ENCODE measurements around the gene MRPS6. TPM values are rescaled to one million over a fixed set of nuclear protein-coding genes. Genes with fewer than 3 reads are reported as not detected.

The MRPS6 gene
- polyA plus RNA-seq, 1 donor (not counting 4 experiments of a cell fraction or from before 2014, with no cell fraction given) = 41.5 TPM

GRCh38 chr21:34144224-34144623 is 70.8 kb downstream of the MRPS6 start:
- Histone ChIP-seq H3K79me2 (ENCODE audit: control insufficient read depth, insufficient read depth, low read length) (peaks cover 13% of the 10 kb centered on the region), H3K27me3 (ENCODE audit: control insufficient read depth, extremely low read depth, insufficient read depth, low read length) (no peaks in the 10 kb centered on the region), H3K36me3 (ENCODE audit: control insufficient read depth in 2 of 2, extremely low read depth in 1 of 2, insufficient read depth in 2 of 2, low read length in 2 of 2) (peaks cover 9% of the 10 kb centered on the region in 2 experiments), H3K4me2 (ENCODE audit: control insufficient read depth, extremely low read depth, insufficient read depth, low read depth, low read length) (no peak overlapping the region), H3K4me3 (ENCODE audit: control insufficient read depth in 2 of 3, extremely low read depth in 1 of 3, insufficient read depth in 2 of 3, low read depth in 1 of 3, low read length in 3 of 3) (no peak overlapping the region), H2AFZ (ENCODE audit: control insufficient read depth, low read length) (no peak overlapping the region), H4K20me1 (ENCODE audit: control insufficient read depth, extremely low read depth, insufficient read depth, low read length) (no peaks in the 10 kb centered on the region), H3K9ac (ENCODE audit: control insufficient read depth, extremely low read depth, insufficient read depth, low read length) (no peak overlapping the region), H3K27ac (ENCODE audit: control insufficient read depth, insufficient read depth, low read length) (no peak overlapping the region), H3K9me3 (ENCODE audit: control insufficient read depth, low read depth, low read length) (peaks cover 12% of the 10 kb centered on the region), H3K4me1 (ENCODE audit: control insufficient read depth, extremely low read depth, insufficient read depth, low read length) (no peaks in the 10 kb centered on the region), H3K9me1 (ENCODE audit: control insufficient read depth, extremely low read depth, insufficient read depth, low read length) (no peaks in the 10 kb centered on the region)
- dilution Hi-C loops (cut with MboI; ENCODE audit: extremely low pct_ligation_motif_present, low sequenced_read_pairs) = no loop called here
- no peak for TF ChIP-seq EZH2 (IDR thresholded peaks at IDR 0.05; ENCODE audit: low read length)
- DNase-seq (ENCODE audit: low read depth, low spot score) (no peak), FAIRE-seq (no peak)

- no peak for TF ChIP-seq CTCF (optimal IDR thresholded peaks at IDR 0.05 in 1 of 3, IDR thresholded peaks at IDR 0.05 in 1 of 3, conservative IDR thresholded peaks at IDR 0.05 in 1 of 3; ENCODE audit: extremely low read depth in 1 of 3, insufficient read depth in 2 of 3, low read length in 3 of 3)
- no peak for TF ChIP-seq EZH2 (IDR thresholded peaks at IDR 0.05; ENCODE audit: low read length)
- H3K4me2 ChIP-seq (ENCODE audit: control insufficient read depth, extremely low read depth, insufficient read depth, low read depth, low read length) = no peak overlapping the region
- H3K4me1 ChIP-seq (ENCODE audit: control insufficient read depth, extremely low read depth, insufficient read depth, low read length) = no peaks in the 10 kb centered on the region
- no peak overlapping the region for H3K4me3 ChIP-seq (ENCODE audit: control insufficient read depth in 2 of 3, extremely low read depth in 1 of 3, insufficient read depth in 2 of 3, low read depth in 1 of 3, low read length in 3 of 3)
- peaks cover 6% of the 10 kb centered on the region in 2 experiments for H3K36me3 ChIP-seq (ENCODE audit: control insufficient read depth in 2 of 2, extremely low read depth in 1 of 2, insufficient read depth in 2 of 2, low read length in 2 of 2)
- no peak for FAIRE-seq
- dilution Hi-C loops (cut with MboI; ENCODE audit: extremely low pct_ligation_motif_present, low sequenced_read_pairs) = no loop called here
- H3K79me2 ChIP-seq (ENCODE audit: control insufficient read depth, insufficient read depth, low read length) = no peaks in the 10 kb centered on the region
- peaks cover 12% of the 10 kb centered on the region for H3K9me3 ChIP-seq (ENCODE audit: control insufficient read depth, low read depth, low read length)
- H3K27ac ChIP-seq (ENCODE audit: control insufficient read depth, insufficient read depth, low read length) = no peak overlapping the region
- H3K27me3 ChIP-seq (ENCODE audit: control insufficient read depth, extremely low read depth, insufficient read depth, low read length) = no peaks in the 10 kb centered on the region
- H3K9ac ChIP-seq (ENCODE audit: control insufficient read depth, extremely low read depth, insufficient read depth, low read length) = no peak overlapping the region
- H3K9me1 ChIP-seq (ENCODE audit: control insufficient read depth, extremely low read depth, insufficient read depth, low read length) = no peaks in the 10 kb centered on the region
- H4K20me1 ChIP-seq (ENCODE audit: control insufficient read depth, extremely low read depth, insufficient read depth, low read length) = no peaks in the 10 kb centered on the region
- H2AFZ ChIP-seq (ENCODE audit: control insufficient read depth, low read length) = no peak overlapping the region
- no peak for DNase-seq (ENCODE audit: low read depth, low spot score)
Measured at GRCh38 chr21:34147792-34148418, 74.5 kb downstream of the MRPS6 start.

- no peak for FAIRE-seq
- H3K4me2 ChIP-seq (ENCODE audit: control insufficient read depth, extremely low read depth, insufficient read depth, low read depth, low read length) = no peak overlapping the region
- no peak for TF ChIP-seq EZH2 (IDR thresholded peaks at IDR 0.05; ENCODE audit: low read length)
- no peak for TF ChIP-seq CTCF (optimal IDR thresholded peaks at IDR 0.05 in 1 of 3, IDR thresholded peaks at IDR 0.05 in 1 of 3, conservative IDR thresholded peaks at IDR 0.05 in 1 of 3; ENCODE audit: extremely low read depth in 1 of 3, insufficient read depth in 2 of 3, low read length in 3 of 3)
Measured at GRCh38 chr21:34148419-34148804, 75.0 kb downstream of the MRPS6 start.

More at GRCh38 chr21:34148419-34148804, 75.0 kb downstream of the MRPS6 start:
- Histone ChIP-seq H3K27me3 (ENCODE audit: control insufficient read depth, extremely low read depth, insufficient read depth, low read length) (no peaks in the 10 kb centered on the region), H3K4me1 (ENCODE audit: control insufficient read depth, extremely low read depth, insufficient read depth, low read length) (no peaks in the 10 kb centered on the region), H3K9me3 (ENCODE audit: control insufficient read depth, low read depth, low read length) (peaks cover 12% of the 10 kb centered on the region), H4K20me1 (ENCODE audit: control insufficient read depth, extremely low read depth, insufficient read depth, low read length) (no peaks in the 10 kb centered on the region), H3K36me3 (ENCODE audit: control insufficient read depth in 2 of 2, extremely low read depth in 1 of 2, insufficient read depth in 2 of 2, low read length in 2 of 2) (peaks cover 1 to 3% of the 10 kb centered on the region in 2 experiments), H2AFZ (ENCODE audit: control insufficient read depth, low read length) (no peak overlapping the region), H3K27ac (ENCODE audit: control insufficient read depth, insufficient read depth, low read length) (no peak overlapping the region), H3K79me2 (ENCODE audit: control insufficient read depth, insufficient read depth, low read length) (no peaks in the 10 kb centered on the region), H3K9ac (ENCODE audit: control insufficient read depth, extremely low read depth, insufficient read depth, low read length) (no peak overlapping the region), H3K4me3 (ENCODE audit: control insufficient read depth in 2 of 3, extremely low read depth in 1 of 3, insufficient read depth in 2 of 3, low read depth in 1 of 3, low read length in 3 of 3) (no peak overlapping the region), H3K9me1 (ENCODE audit: control insufficient read depth, extremely low read depth, insufficient read depth, low read length) (no peaks in the 10 kb centered on the region)
- no peak for DNase-seq (ENCODE audit: low read depth, low spot score)
- dilution Hi-C loops (cut with MboI; ENCODE audit: extremely low pct_ligation_motif_present, low sequenced_read_pairs) = no loop called here

All from keratinocyte (primary cell).